HEK293 (cell line): ENCODE results near the gene SRP9.
A peak's percentile ranks its signal among the peaks of the same experiment; 100 is the strongest.
"Not testable (repeated sequence)": the region's sequence is repeated elsewhere in the genome, so short reads cannot be mapped to it uniquely, and the experiment has no call there.

Experiments
- CTCF ChIA-PET: fragments of 350-600 bp; formaldehyde crosslinking; extraction: SDS; loops from one replicate; lab custom pipeline; 2021; ENCODE audit warnings: antibody characterized with exemption; lab: Yijun Ruan, JAX
- POLR2A ChIA-PET: fragments of 300-600 bp; formaldehyde crosslinking; extraction: SDS; loops from one replicate; lab custom pipeline; 2020; ENCODE audit warnings: antibody characterized with exemption, inconsistent platforms; lab: Yijun Ruan, JAX
- H3K27ac ChIP-seq: fragments of 200-500 bp; sonication (Bioruptor generic); 2 replicates; pipeline ENCODE4 v1.5.1; 2014; ENCODE audit warnings: low read depth, low read length, control low read depth, inconsistent platforms; ENCODE audit errors: extremely low read depth
- H3K36me3 ChIP-seq, 2 experiments: fragments of 200-500 bp in 1 of 2; sonication (Bioruptor generic) in 1 of 2; 1 replicate in 1 of 2; 2 replicates in 1 of 2; pipeline ENCODE4 v1.5.1; 2014 to 2017; ENCODE audit warnings: inconsistent platforms in 2 of 2, low read length in 2 of 2; ENCODE audit not compliant: control insufficient read depth in 2 of 2, insufficient read depth in 1 of 2
- H3K4me1 ChIP-seq: fragments of 200-500 bp; sonication (Bioruptor generic); 2 replicates; pipeline ENCODE4 v1.5.1; 2014; ENCODE audit warnings: mild to moderate bottlenecking, low read length, inconsistent platforms; ENCODE audit not compliant: control insufficient read depth, insufficient read depth
- H3K4me3 ChIP-seq: 2 replicates; pipeline ENCODE4 v1.5.1; 2011; ENCODE audit warnings: low read depth, mild to moderate bottlenecking, control low read depth, low read length, moderate library complexity
- H3K9me3 ChIP-seq: fragments of 200-500 bp; sonication (Bioruptor generic); 2 replicates; pipeline ENCODE4 v1.5.1; 2014; ENCODE audit warnings: low read depth, low read length, inconsistent platforms; ENCODE audit not compliant: control insufficient read depth, insufficient read depth
- FEZF1 ChIP-seq: fragments of 450-650 bp; formaldehyde crosslinking; IDR thresholded peaks from 2 replicates; pipeline ENCODE4 v1.5.1; 2016; ENCODE audit warnings: missing biosample characterization, missing genetic modification characterization
- PRDM2 ChIP-seq: fragments of 450-650 bp; formaldehyde crosslinking; IDR thresholded peaks from 2 replicates; pipeline ENCODE4 v1.5.1; 2016; ENCODE audit warnings: missing biosample characterization, missing genetic modification characterization, borderline replicate concordance
- YY2 ChIP-seq: fragments of 450-650 bp; formaldehyde crosslinking; IDR thresholded peaks from 2 replicates; pipeline ENCODE4 v1.5.1; 2016; ENCODE audit warnings: missing biosample characterization, missing genetic modification characterization
- ZBTB11 ChIP-seq: fragments of 450-650 bp; formaldehyde crosslinking; conservative IDR thresholded peaks from 2 replicates; pipeline ENCODE4 v1.5.1; 2016; ENCODE audit warnings: low read depth, missing biosample characterization, missing genetic modification characterization
- ZFHX2 ChIP-seq: fragments of 450-650 bp; formaldehyde crosslinking; conservative IDR thresholded peaks from 2 replicates; pipeline ENCODE4 v1.5.1; 2016; ENCODE audit warnings: missing biosample characterization, missing genetic modification characterization
- ZIC2 ChIP-seq: fragments of 450-650 bp; formaldehyde crosslinking; IDR thresholded peaks from 2 replicates; pipeline ENCODE4 v1.5.1; 2016; ENCODE audit warnings: missing biosample characterization, missing genetic modification characterization
- ZNF366 ChIP-seq: fragments of 450-650 bp; formaldehyde crosslinking; conservative IDR thresholded peaks from 2 replicates; pipeline ENCODE4 v1.5.1; 2016; ENCODE audit warnings: missing biosample characterization, missing genetic modification characterization
- ZNF639 ChIP-seq: fragments of 450-650 bp; formaldehyde crosslinking; IDR thresholded peaks from 2 replicates; pipeline ENCODE4 v1.5.1; 2016; ENCODE audit warnings: missing biosample characterization, missing genetic modification characterization
- ZNF692 ChIP-seq: fragments of 450-650 bp; formaldehyde crosslinking; IDR thresholded peaks from 2 replicates; pipeline ENCODE4 v1.5.1; 2016; ENCODE audit warnings: missing biosample characterization, missing genetic modification characterization
- ZSCAN30 ChIP-seq: fragments of 450-650 bp; IDR thresholded peaks from 2 replicates; pipeline ENCODE4 v1.5.1; 2018; ENCODE audit warnings: missing biosample characterization, mild to moderate bottlenecking, missing genetic modification characterization, moderate library complexity
- ZSCAN5A ChIP-seq: fragments of 450-650 bp; formaldehyde crosslinking; IDR thresholded peaks from 2 replicates; pipeline ENCODE4 v1.5.1; 2016; ENCODE audit warnings: missing biosample characterization, missing genetic modification characterization
- ZXDB ChIP-seq: fragments of 450-650 bp; formaldehyde crosslinking; IDR thresholded peaks from 2 replicates; pipeline ENCODE4 v1.5.1; 2016; ENCODE audit warnings: missing biosample characterization, missing genetic modification characterization

Gene SRP9

GRCh38 chr1:225809842-225810578 lies 32.4 kb downstream of the SRP9 start, which contains the start of gene EPHX1 (continued):
- 0 out of 2 replicates have a peak, but pooled peaks have one; percentile 6 for TF ChIP-seq ZBTB11 (tag by site-specific recombination)
- peak; percentile 19 for TF ChIP-seq ZNF692 (tag by site-specific recombination)
- TF ChIP-seq ZXDB (tag by site-specific recombination), result peak; percentile 26
- no peak for TF ChIP-seq FEZF1 (tag by site-specific recombination)
- TF ChIP-seq ZSCAN30 (tag by site-specific recombination), result peak; percentile 75; the same call in 1 of the 2 replicates
- no peak for TF ChIP-seq ZNF639 (tag by site-specific recombination)

- POLR2A ChIA-PET, result interaction anchor here (0.6 to 6.8 kb wide), 13 partner anchors 7 to 144 kb away, joined by 3 to 46 read pairs (median 4); partner anchors contain the start of genes PYCR2, SRP9 and TMEM63A
- peak overlapping the region; percentile 61; the same call in 1 of the 2 replicates for H3K27ac ChIP-seq
- TF ChIP-seq PRDM2 (tag by site-specific recombination), result 0 out of 2 replicates have a peak, but pooled peaks have one; percentile 42
- TF ChIP-seq ZFHX2 (tag by site-specific recombination), result 0 out of 2 replicates have a peak, but pooled peaks have one; percentile 5
- TF ChIP-seq ZIC2 (tag by site-specific recombination), result 0 out of 2 replicates have a peak, but pooled peaks have one; percentile 3
- TF ChIP-seq ZNF366 (tag by site-specific recombination), result 0 out of 2 replicates have a peak, but pooled peaks have one; percentile 13
- 0 out of 2 replicates have a peak, but pooled peaks have one; percentile 8 for TF ChIP-seq YY2 (tag by site-specific recombination)
- TF ChIP-seq ZNF639 (tag by site-specific recombination), result 0 out of 2 replicates have a peak, but pooled peaks have one; percentile 24
- 0 out of 2 replicates have a peak, but pooled peaks have one; percentile 65 for TF ChIP-seq ZSCAN5A (tag by site-specific recombination)
Measured at GRCh38 chr1:225810579-225811538, 33.2 kb downstream of the SRP9 start.

More at GRCh38 chr1:225810579-225811538, 33.2 kb downstream of the SRP9 start:
- peak overlapping the region; percentile 64 for H3K4me3 ChIP-seq
- H3K9me3 ChIP-seq, H3K36me3 ChIP-seq: not testable (repeated sequence)
- peaks cover 20% of the 10 kb centered on the region for H3K4me1 ChIP-seq
- CTCF ChIA-PET, result interaction anchor here (0.5 to 3.9 kb wide), 22 partner anchors 8 to 1955 kb away, joined by 3 to 22 read pairs (median 4); partner anchors contain the start of genes ENAH and SRP9
